OCI-LY1 (cell line): ENCODE measurements around the gene SPTB.

Experiments
- CTCF ChIP-seq: fragments of 200-600 bp; sonication (generic), shearing (Covaris generic); IDR thresholded peaks from 2 replicates; pipeline ENCODE4 v1.5.1; 2017; ENCODE audit warnings: mild to moderate bottlenecking, antibody characterized with exemption, low read length, moderate library complexity, mixed read lengths
- EZH2 ChIP-seq: fragments of 200-600 bp; sonication (generic), shearing (Covaris generic); IDR thresholded peaks from 2 replicates; pipeline ENCODE4 v1.8.0; 2017; ENCODE audit warnings: borderline replicate concordance, mixed run types, mild to moderate bottlenecking, antibody characterized with exemption, low read length, moderate library complexity, mixed read lengths

GRCh38 chr14:64717870-64718269, 161.8 kb downstream of the SPTB start:
- no peak for TF ChIP-seq CTCF
- TF ChIP-seq EZH2, result no peak
